ENCODE measurements around the gene NKX2-2.

NKX2-2 gene

GRCh38 chr20:21513881-21514540 is at the start of gene NKX2-2:
Gene NKX2-2 (minus strand): TSS chr20:21514064. CDS start chr20:21513669, 395 bp downstream.
- DNase-seq (ENCODE audit: low read depth) = no peak

GRCh38 chr20:21562656-21563055 is 48.8 kb upstream of the NKX2-2 start:
- DNase-seq (ENCODE audit: low read depth) = no peak

GRCh38 chr20:21559305-21559704 is 45.4 kb upstream of the NKX2-2 start:
- no peak for DNase-seq (ENCODE audit: low read depth)

GRCh38 chr20:21557241-21558020 is 43.6 kb upstream of the NKX2-2 start:
- no peak for DNase-seq (ENCODE audit: low read depth)

- no peak for DNase-seq (ENCODE audit: low read depth)
Observed at GRCh38 chr20:21556398-21556797, 42.5 kb upstream of the NKX2-2 start.

GRCh38 chr20:21555470-21556120 is 41.7 kb upstream of the NKX2-2 start:
- DNase-seq (ENCODE audit: low read depth) = no peak

GRCh38 chr20:21554985-21555384 is 41.1 kb upstream of the NKX2-2 start:
- no peak for DNase-seq (ENCODE audit: low read depth)

GRCh38 chr20:21554376-21554890 is 40.6 kb upstream of the NKX2-2 start:
- DNase-seq (ENCODE audit: low read depth) = no peak

GRCh38 chr20:21550587-21550986 is 36.7 kb upstream of the NKX2-2 start:
- no peak for DNase-seq (ENCODE audit: low read depth)

- DNase-seq (ENCODE audit: low read depth) = no peak
Observed at GRCh38 chr20:21548390-21549035, 34.6 kb upstream of the NKX2-2 start.

- no peak for DNase-seq (ENCODE audit: low read depth)
Observed at GRCh38 chr20:21546355-21546754, 32.5 kb upstream of the NKX2-2 start.

- DNase-seq (ENCODE audit: low read depth) = no peak
Observed at GRCh38 chr20:21539512-21539911, 25.6 kb upstream of the NKX2-2 start.

- DNase-seq (ENCODE audit: low read depth) = no peak
Observed at GRCh38 chr20:21534886-21535285, 21.0 kb upstream of the NKX2-2 start.

GRCh38 chr20:21534453-21534852 is 20.6 kb upstream of the NKX2-2 start:
- DNase-seq (ENCODE audit: low read depth) = no peak

- DNase-seq (ENCODE audit: low read depth) = no peak
Observed at GRCh38 chr20:21529863-21530262, 16.0 kb upstream of the NKX2-2 start.

GRCh38 chr20:21528870-21529269 is 15.0 kb upstream of the NKX2-2 start:
- DNase-seq (ENCODE audit: low read depth) = no peak

GRCh38 chr20:21527908-21528307 is 14.0 kb upstream of the NKX2-2 start:
- DNase-seq (ENCODE audit: low read depth) = no peak

GRCh38 chr20:21526776-21527175 is 12.9 kb upstream of the NKX2-2 start:
- DNase-seq (ENCODE audit: low read depth) = no peak

GRCh38 chr20:21523895-21524294 is 10.0 kb upstream of the NKX2-2 start:
- DNase-seq (ENCODE audit: low read depth) = no peak

GRCh38 chr20:21523281-21523868 is 9.5 kb upstream of the NKX2-2 start:
- no peak for DNase-seq (ENCODE audit: low read depth)

- DNase-seq (ENCODE audit: low read depth) = no peak
Observed at GRCh38 chr20:21522481-21523280, 8.8 kb upstream of the NKX2-2 start.

Measured in amniotic epithelial cell (primary cell).